Neural progenitor cell (in vitro differentiated cells): ENCODE measurements around the gene RYR1.

Experiments
- CTCF ChIP-seq: fragments of 200-600 bp; sonication (generic); IDR thresholded peaks from 2 replicates; pipeline ENCODE4 v1.5.1; 2017; ENCODE audit warnings: antibody characterized with exemption, mild to moderate bottlenecking
- EZH2 ChIP-seq: fragments of 200-600 bp; sonication (generic); IDR thresholded peaks from 2 replicates; pipeline ENCODE4 v1.6.1; 2017; ENCODE audit warnings: antibody characterized with exemption, mild to moderate bottlenecking, moderate library complexity
- EZH2phosphoT487 ChIP-seq: fragments of 200-600 bp; sonication (generic); IDR thresholded peaks from 2 replicates; pipeline ENCODE4 v1.6.1; 2017; ENCODE audit warnings: antibody characterized with exemption

DNA sequence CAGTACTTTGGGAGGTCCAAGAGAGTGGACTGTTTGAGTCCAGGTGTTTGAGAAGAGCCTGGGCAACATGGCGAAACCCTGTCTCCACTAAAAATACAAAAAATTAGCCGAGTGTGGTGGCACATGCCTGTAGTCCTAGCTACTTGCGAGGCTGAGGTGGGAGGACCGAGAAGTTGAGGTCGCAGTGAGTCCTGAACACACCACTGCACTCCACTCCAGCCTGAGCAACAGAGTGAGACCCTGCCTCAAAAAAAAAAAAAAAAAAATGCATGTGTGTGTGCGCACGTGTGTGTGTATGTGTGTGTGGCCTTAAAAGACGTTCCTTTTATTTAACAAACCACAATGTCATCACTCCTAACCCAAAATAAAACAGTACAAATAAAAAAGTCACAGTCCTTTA lies 121.7 kb downstream of the RYR1 start:
- TF ChIP-seq CTCF (no peak), EZH2phosphoT487 (no peak), EZH2 (no peak)
